Anterior cingulate cortex (tissue), 58 donors: ENCODE measurements around the gene DIPK2B.

ENCODE experiments used
- DNase-seq, 58 donors: peaks; one replicate each; lab custom pipeline; 2025; lab: John Stamatoyannopoulos, UW

The DIPK2B gene, protein sequence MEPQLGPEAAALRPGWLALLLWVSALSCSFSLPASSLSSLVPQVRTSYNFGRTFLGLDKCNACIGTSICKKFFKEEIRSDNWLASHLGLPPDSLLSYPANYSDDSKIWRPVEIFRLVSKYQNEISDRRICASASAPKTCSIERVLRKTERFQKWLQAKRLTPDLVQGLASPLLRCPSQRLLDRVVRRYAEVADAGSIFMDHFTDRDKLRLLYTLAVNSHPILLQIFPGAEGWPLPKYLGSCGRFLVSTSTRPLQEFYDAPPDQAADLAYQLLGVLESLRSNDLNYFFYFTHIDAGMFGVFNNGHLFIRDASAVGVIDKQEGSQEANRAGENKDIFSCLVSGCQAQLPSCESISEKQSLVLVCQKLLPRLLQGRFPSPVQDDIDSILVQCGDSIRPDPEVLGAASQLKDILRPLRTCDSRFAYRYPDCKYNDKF

GRCh38 chrX:45200741-45201234 lies at the start of gene DIPK2B:
TSS of gene DIPK2B (minus strand) at chrX:45200876. CDS start at chrX:45200826, 50 bp downstream.
- no peak for DNase-seq

- peak in 1 of 58 donors; percentile 2 for DNase-seq
These were observed 39.6 kb upstream of the DIPK2B start for GRCh38 chrX:45240301-45240700.

- no peak for DNase-seq
These were observed 37.8 kb upstream of the DIPK2B start for GRCh38 chrX:45238489-45238888.

- no peak for DNase-seq
These were observed 32.9 kb upstream of the DIPK2B start for GRCh38 chrX:45233531-45233930.

GRCh38 chrX:45232139-45232538 lies 31.5 kb upstream of the DIPK2B start:
- DNase-seq = no peak

DNA sequence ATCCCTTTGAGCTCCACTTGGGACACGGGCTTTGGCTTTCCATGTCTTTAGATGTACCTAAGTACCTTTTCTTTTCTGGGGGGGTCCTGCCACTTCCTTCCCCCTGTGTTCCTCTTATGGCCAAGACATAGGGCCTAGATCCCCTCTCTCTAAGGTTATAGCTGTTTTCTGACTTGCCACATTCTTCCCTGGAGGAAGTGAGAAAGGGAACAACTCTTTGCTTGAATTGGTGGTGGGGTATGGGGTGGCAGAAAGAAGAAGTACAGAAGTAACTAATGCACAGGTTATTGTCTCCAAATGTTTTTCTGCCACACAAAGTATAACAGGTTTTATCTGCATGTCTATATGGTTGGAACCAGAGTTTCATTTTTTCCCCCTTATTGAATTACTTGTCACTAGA lies 29.7 kb upstream of the DIPK2B start:
- no peak for DNase-seq

DNA sequence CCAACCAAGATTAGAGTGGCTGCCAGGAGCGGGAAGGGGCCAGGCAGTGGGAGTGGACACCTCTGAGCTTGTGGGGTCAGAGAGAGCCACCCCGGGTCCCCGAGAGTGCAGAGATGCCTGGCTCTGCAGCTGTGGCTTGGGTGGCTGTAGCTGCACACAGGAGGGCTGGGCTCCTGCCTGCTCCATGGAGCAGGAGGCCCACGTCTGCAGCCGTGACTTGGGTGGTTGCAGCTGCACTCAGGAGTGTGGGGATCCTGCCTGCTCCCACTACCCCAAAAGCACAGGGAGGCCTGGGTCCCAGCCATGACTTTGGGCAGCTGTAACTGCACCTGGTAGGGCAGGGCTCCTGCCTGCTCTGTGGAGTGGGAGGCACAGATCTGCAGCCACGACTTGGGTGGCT lies 28.7 kb upstream of the DIPK2B start:
- DNase-seq = no peak

- peak in 1 of 58 donors; percentile 1 for DNase-seq
These were observed 27.4 kb upstream of the DIPK2B start for GRCh38 chrX:45228126-45228525.

DNA sequence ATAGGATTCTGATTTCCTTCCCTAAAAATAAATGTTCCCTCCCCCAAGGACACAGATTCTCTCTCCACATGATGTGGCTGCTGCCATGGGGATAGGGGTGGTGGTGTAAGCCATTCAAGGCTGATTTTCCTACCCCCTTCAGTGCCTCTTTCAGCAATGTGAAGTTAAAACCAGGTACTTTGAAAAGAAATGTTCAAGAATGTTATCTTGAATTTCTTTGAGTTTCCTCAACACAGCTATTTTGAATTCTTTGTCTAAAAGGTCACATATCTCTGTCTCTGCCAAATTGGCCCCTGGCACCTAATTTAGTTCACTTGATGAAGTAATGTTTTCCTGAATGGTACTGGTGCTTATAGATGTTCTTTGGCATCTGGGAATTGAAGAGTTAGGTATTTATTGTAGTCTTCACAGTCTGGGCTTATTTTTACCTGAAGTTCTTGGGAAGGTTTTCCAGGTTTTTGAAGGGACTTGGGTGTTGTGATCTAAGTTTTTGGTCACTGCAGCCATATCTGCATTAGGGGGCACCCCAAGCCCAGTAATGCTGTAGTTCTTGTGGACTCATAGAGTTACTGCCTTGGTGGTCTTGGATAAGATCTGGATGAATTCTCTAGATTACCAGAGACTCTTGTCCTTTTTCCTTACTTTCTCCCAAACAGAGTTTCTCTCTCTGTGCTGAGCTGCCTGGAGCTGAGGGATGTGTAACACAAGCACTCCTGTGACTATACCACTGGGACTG lies 7.6 kb upstream of the DIPK2B start:
- no peak for DNase-seq

- no peak for DNase-seq
These were observed 1.5 kb upstream of the DIPK2B start for GRCh38 chrX:45202171-45202570.

DNA sequence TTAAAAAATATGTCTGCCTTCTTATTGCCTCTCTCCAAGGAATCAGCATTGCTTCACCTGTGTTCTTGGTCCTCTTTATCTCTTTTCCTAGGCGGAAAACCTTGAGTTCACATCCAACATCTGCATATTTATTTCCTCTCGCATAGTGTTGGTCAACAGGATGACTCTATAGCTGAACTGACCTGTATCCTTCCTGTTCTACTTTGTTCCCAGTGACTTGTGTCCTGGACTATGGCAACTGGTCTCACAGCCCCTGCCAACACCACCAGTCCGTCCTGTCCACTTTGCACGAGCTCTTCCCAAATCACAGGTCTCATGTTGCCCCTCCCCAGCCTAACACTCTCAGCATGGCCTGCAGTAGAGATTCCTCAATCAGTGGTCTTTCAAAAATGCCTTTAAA lies 2.0 kb downstream of the DIPK2B start:
- no peak for DNase-seq

- no peak for DNase-seq
These were observed 2.4 kb downstream of the DIPK2B start for GRCh38 chrX:45198301-45198700.

GRCh38 chrX:45196701-45197100 lies 4.0 kb downstream of the DIPK2B start:
- no peak for DNase-seq

DNA sequence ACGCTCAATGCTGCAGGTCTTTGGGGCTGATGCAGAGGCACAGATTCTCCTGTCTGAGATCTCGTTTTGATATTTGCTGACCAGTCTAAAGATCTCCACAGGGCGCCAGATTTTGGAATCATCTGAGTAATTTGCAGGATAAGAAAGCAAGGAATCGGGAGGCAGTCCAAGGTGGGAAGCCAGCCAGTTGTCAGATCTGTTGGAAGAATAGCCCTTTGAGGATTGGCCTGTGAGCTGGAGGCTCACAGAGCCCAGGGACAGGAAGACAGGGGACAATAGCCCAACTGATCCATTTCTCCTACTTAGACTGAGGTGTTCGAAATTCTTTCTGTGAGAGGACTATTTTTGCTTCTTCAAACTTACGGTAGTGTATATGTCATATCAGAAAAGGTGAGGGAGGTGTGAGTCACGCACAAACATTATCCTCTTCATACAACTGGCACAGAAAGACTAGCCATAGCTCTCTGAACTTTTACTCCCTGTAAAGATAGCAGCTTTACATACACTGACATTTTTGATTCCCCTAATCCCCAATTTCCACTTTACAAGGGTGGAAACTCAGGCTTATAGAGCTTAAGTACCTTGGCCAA lies 8.8 kb downstream of the DIPK2B start:
- DNase-seq = peak in 36 of 58 donors; percentile 0 to 76 (median 20)

- no peak for DNase-seq
These were observed 9.3 kb downstream of the DIPK2B start for GRCh38 chrX:45191383-45191782.

DNA sequence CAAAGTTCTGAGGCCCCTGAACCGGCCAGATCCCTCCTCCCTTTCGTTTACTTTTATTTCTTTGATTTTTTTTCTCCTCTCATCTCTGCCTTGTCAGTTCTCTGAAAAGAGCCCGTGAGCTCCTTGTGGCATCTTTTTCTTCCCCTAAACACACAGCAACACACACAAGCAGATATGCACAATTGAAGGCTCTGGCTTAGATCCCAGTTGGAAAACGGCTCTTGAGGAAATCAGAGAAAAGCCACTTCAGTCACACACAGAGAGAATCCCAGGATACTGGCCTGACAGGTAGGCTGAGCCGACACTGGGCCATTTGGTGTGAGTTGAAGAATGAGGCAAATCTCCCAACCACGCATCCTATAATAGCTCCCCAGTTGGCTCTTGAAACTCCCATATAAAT lies 12.9 kb downstream of the DIPK2B start:
- peak in 5 of 58 donors; percentile 18 to 66 (median 40) for DNase-seq

DNA sequence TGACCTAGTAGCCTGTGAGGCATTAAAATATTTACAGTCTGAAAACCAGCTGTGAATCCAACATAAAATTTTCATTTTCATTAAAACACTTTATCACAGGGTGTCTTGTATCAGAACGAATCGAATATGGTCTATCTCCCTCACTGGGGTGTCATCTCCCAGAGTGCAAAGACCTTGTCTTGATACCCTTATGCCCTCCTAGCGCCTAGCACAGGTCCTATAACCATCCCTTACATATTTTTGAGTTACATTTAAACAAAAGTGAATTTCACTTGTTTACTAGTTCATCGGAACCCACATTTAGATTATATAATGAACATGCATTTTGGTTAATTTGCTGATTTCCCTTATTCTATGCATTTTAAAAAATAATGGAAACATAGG lies 14.0 kb downstream of the DIPK2B start:
- DNase-seq = no peak

- no peak for DNase-seq
These were observed 16.5 kb downstream of the DIPK2B start for GRCh38 chrX:45184211-45184610.

DNA sequence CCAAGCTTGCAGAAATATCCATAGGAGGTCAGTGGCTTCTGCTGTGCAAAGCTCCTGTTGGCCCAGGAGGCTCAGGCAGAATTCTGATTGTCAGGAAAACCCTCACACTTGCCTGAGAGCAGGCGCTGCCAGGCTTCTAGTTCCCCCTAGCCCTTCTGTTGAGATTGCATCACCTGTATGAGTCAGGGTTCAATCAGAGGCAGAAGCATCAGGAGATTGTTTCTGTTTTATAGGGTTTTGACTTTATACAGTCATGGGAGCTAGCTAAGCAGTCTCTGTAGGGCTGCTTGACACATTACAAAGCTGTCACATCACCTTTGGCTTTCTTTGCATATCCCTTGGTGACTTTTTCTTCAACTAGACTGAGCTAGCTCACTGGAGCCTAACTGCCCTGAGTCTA lies 27.8 kb downstream of the DIPK2B start:
- no peak for DNase-seq

- no peak for DNase-seq
These were observed 33.9 kb downstream of the DIPK2B start for GRCh38 chrX:45166781-45167180.

DNA sequence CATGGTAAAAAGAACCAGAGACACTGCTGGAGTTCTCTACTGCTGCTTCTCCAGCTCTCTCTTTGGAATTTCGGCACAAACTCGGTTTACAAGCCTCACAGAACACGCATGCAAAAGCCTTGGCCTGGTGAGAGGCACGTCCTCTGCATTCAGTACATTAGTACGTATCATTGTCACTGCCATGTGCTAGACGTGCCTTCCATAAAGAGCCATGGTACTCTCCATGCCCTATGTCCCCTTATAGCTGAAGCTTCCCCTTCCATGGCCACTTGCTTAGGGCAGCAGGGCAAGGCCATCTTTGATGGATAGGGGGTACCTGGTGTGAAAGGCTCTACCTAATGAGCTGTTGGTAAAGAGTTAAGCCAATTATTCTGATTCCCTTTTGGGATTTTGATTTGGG lies 35.0 kb downstream of the DIPK2B start:
- DNase-seq = no peak
